Measurements from ENCODE around the gene TUBA1A.

The TUBA1A gene

DNA sequence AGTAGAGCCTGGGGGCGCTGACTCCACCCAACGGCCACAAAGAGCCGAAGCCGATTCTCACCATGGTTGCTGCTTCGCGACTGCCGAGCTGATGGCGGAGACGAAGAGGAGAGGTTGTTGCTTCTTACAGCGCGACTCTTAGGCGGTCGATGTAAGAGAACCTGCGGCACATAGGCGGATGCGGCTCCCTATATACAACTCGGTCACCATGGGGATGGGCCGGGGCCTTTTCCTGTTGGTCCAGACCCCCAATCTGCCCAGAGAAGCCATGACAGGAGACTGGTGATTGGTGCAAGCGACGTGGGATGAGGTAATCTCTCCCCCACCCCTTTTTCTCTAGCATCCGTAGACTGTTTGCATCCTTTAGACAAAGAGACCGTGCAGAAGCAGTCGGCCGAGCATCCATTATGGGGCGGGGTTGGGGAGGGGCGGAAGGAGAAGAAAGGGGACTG, at the start of gene TUBA1A:
TUBA1A (minus strand) TSS at position 165 of the 452 bp plus-strand sequence; CDS start at position 64, 101 bp downstream.
- peak; percentile 97 for TF ChIP-seq POLR2A (IDR thresholded peaks at IDR 0.05; ENCODE audit: low read depth, low read length)
- FAIRE-seq, result peak; percentile 92
- DNase-seq (ENCODE audit: insufficient read length, low spot score), result peak; percentile 83

DNA sequence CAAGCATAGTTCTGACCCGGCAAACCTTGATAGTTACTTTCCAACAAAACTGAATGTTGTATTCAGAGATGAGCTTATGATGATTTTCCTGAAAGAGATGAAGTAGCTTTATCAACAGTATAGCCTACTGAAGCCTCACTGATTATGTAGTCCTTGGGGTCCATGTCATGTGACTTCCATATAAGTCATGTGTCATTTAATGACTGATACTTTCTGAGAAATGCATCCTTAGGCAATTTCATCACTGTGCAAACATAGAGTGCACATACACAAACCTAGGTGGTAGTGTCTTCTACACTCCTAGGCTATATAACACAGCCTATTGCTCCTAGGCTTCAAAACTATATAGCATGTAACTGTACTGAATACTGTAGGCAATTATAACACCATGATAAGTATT, 47.5 kb upstream of the TUBA1A start:
- FAIRE-seq (no peak), DNase-seq (ENCODE audit: insufficient read length, low spot score) (no peak)
- TF ChIP-seq POLR2A (IDR thresholded peaks at IDR 0.05; ENCODE audit: low read depth, low read length), result no peak

DNA sequence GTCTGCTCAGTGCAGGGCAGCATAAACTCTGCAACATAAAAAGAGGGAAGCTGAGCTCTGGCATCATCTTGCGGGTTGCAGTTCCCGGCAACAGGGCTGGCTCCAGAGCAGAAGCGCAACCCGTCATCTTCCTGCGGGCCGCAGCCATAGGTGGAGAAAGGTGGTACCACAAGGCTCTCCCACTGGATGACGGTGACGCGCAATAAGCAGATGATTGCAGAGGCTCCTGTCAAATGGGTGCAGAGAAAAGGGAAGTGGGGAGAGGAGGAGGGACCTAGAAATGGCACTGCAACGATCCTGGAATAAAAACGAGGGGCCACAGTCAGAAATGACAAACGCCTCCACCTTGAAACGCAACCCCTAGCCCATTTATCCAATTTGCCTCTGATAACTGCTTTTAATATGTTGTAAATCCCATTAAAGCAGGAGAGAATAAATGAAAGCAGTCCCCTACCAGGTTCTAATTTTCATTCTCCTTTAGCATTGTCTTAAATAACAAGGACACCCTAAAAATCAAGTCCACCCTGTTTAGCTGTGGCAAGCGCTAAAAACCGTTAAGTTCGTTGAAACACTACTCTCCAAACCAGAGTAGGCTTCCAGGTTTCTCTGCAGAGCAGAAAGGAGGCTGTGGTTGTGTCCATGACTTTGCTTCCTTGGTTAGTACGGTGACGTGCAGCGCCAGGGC, 45.1 kb upstream of the TUBA1A start:
- DNase-seq (ENCODE audit: insufficient read length, low spot score) (no peak), FAIRE-seq (no peak)
- no peak for TF ChIP-seq POLR2A (IDR thresholded peaks at IDR 0.05; ENCODE audit: low read depth, low read length)

GRCh38 chr12:49232940-49233841, 44.3 kb upstream of the TUBA1A start:
- TF ChIP-seq POLR2A (IDR thresholded peaks at IDR 0.05; ENCODE audit: low read depth, low read length), result no peak
- FAIRE-seq, result no peak
- no peak for DNase-seq (ENCODE audit: insufficient read length, low spot score)

DNA sequence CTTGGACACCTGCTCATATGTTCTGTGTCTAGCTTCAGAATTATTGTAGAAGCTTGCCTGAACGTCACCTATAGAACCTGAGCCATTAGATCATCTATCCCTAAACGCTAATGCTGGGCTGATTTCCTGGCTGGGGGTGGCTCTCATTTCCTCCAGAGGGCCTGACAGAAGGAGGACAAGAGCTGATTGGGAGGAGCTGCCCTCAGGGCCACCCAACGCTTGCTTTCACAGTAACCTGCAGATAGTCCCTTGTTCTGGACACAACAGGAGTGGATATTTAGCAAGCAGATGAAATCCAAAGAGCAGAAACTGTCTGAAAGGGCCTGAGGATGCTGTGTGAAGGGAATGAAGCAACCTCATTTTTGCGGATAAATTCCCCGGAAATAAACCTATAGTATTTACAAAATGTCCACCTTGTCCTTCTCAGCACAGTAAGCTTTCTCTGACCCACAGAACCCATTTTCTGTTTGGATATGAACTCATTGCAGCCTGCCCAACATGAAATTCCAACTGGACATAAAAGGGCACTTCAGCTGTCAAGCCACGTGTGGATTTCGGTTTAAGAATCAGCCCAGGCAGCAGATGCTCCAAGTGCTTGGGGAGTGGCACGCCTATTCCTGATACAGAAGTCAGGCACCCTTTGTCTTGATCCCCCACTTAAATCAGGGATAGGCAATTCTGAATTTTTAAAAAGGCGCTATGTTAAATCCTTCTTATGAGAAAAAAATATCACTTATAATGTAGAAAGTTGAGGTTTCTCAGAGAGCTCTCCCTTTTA, 43.2 kb upstream of the TUBA1A start:
- FAIRE-seq (no peak), DNase-seq (ENCODE audit: insufficient read length, low spot score) (no peak)
- TF ChIP-seq POLR2A (IDR thresholded peaks at IDR 0.05; ENCODE audit: low read depth, low read length), result no peak

DNA sequence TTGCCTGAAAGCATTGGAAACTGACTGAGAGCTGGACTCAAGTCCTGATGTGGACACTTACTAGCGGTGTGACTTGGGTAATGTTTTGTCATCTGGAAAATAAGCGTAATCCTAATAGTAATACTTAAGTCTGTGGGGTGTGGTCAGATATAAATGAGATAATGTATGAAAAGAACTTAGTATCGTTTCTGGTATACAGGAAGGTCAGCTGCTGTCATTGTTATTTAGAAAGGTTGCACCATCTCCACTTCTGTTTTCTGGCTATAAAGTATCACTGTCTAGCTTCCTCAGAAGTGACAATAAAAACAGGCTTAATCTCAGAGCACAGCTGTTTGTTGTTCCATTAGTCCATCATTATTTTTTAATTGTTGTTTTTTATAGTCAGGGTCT, 41.9 kb upstream of the TUBA1A start:
- FAIRE-seq, result no peak
- DNase-seq (ENCODE audit: insufficient read length, low spot score), result no peak
- TF ChIP-seq POLR2A (IDR thresholded peaks at IDR 0.05; ENCODE audit: low read depth, low read length), result no peak

GRCh38 chr12:49230176-49230804, 41.4 kb upstream of the TUBA1A start:
- TF ChIP-seq POLR2A (IDR thresholded peaks at IDR 0.05; ENCODE audit: low read depth, low read length), result no peak
- DNase-seq (ENCODE audit: insufficient read length, low spot score) (no peak), FAIRE-seq (no peak)

- no peak for TF ChIP-seq POLR2A (IDR thresholded peaks at IDR 0.05; ENCODE audit: low read depth, low read length)
- FAIRE-seq (no peak), DNase-seq (ENCODE audit: insufficient read length, low spot score) (no peak)
Observed at GRCh38 chr12:49228653-49229052, 39.8 kb upstream of the TUBA1A start.

- no peak for TF ChIP-seq POLR2A (IDR thresholded peaks at IDR 0.05; ENCODE audit: low read depth, low read length)
- no peak for FAIRE-seq
- DNase-seq (ENCODE audit: insufficient read length, low spot score), result no peak
Observed at GRCh38 chr12:49227713-49228112, 38.8 kb upstream of the TUBA1A start.

DNA sequence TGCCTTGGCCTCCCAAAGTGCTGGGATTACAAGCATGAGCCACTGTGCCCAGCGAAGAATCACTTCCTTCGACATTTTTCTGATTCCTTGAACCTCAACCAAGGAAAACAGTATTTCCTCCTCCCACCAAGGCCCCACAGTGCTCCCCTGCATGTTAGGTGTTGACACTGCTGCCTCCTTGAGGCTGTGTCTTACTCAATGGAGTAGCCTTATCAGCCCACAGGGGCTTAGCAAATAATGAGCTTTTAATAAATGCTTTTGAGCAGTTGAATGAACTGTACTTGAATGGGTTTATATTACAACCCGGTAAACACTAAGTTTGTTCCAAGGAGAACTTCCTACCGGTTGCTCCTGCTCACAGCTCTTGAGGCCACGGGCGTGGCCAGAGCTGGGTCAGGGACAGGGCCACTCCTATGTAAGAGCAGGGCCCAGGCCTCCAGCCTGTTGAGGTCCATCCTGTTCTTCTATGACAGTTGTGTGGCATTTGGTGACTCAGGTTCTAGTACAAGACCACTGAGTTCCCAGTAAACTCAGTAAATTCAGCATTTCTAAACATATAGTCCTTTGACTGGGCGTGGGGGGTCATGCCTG, 36.8 kb upstream of the TUBA1A start:
- no peak for TF ChIP-seq POLR2A (IDR thresholded peaks at IDR 0.05; ENCODE audit: low read depth, low read length)
- FAIRE-seq (no peak), DNase-seq (ENCODE audit: insufficient read length, low spot score) (no peak)

- FAIRE-seq, result no peak
- TF ChIP-seq POLR2A (IDR thresholded peaks at IDR 0.05; ENCODE audit: low read depth, low read length), result no peak
- no peak for DNase-seq (ENCODE audit: insufficient read length, low spot score)
Observed at GRCh38 chr12:49223590-49224369, 34.9 kb upstream of the TUBA1A start.

GRCh38 chr12:49223122-49223521, 34.2 kb upstream of the TUBA1A start:
- FAIRE-seq, result no peak
- no peak for DNase-seq (ENCODE audit: insufficient read length, low spot score)
- TF ChIP-seq POLR2A (IDR thresholded peaks at IDR 0.05; ENCODE audit: low read depth, low read length), result no peak
